Retinal pigment epithelial cell (primary cell): ENCODE measurements around the gene COLEC11.

ENCODE experiments used
- DNase-seq: peaks from one replicate; pipeline ENCODE4 v3.0.0-alpha.2; 2010; ENCODE audit warnings: low read depth
- H3K4me3 ChIP-seq: 2 replicates; pipeline ENCODE4 v1.5.1; 2011; ENCODE audit warnings: mild to moderate bottlenecking, low read length, control low read depth, moderate library complexity
- CTCF ChIP-seq: conservative IDR thresholded peaks from 2 replicates; pipeline ENCODE4 v1.5.1; 2011; ENCODE audit warnings: low read depth, low read length, control low read depth, inconsistent platforms

The COLEC11 gene

GRCh38 chr2:3678212-3678611 lies 83.3 kb downstream of the COLEC11 start:
- no peak overlapping the region for H3K4me3 ChIP-seq
- TF ChIP-seq CTCF = no peak
- DNase-seq = no peak

- TF ChIP-seq CTCF = no peak
- DNase-seq = no peak
These were observed 84.3 kb downstream of the COLEC11 start for GRCh38 chr2:3679180-3679579.

GRCh38 chr2:3679616-3680393 lies 84.9 kb downstream of the COLEC11 start:
- no peak overlapping the region for H3K4me3 ChIP-seq
- DNase-seq = no peak
- TF ChIP-seq CTCF = no peak

More at GRCh38 chr2:3679180-3679579, 84.3 kb downstream of the COLEC11 start:
- H3K4me3 ChIP-seq = no peak overlapping the region

GRCh38 chr2:3680548-3681345 lies 85.8 kb downstream of the COLEC11 start:
- no peak for DNase-seq
- no peak for TF ChIP-seq CTCF
- H3K4me3 ChIP-seq = no peak overlapping the region

- H3K4me3 ChIP-seq = no peak overlapping the region
- TF ChIP-seq CTCF = no peak
- DNase-seq = no peak
These were observed 86.7 kb downstream of the COLEC11 start for GRCh38 chr2:3681625-3682024.

- no peak overlapping the region for H3K4me3 ChIP-seq
- DNase-seq = no peak
- no peak for TF ChIP-seq CTCF
These were observed 87.9 kb downstream of the COLEC11 start for GRCh38 chr2:3682811-3683210.
